NCI-H345 treated with DMSO at 0.1 percent for 48 hours (cell line): ENCODE results near the gene KCNH2.

ENCODE experiments used
- DNase-seq: peaks from one replicate; lab custom pipeline; 2025; ENCODE audit not compliant: unreplicated experiment; lab: John Stamatoyannopoulos, UW

KCNH2 gene

DNA sequence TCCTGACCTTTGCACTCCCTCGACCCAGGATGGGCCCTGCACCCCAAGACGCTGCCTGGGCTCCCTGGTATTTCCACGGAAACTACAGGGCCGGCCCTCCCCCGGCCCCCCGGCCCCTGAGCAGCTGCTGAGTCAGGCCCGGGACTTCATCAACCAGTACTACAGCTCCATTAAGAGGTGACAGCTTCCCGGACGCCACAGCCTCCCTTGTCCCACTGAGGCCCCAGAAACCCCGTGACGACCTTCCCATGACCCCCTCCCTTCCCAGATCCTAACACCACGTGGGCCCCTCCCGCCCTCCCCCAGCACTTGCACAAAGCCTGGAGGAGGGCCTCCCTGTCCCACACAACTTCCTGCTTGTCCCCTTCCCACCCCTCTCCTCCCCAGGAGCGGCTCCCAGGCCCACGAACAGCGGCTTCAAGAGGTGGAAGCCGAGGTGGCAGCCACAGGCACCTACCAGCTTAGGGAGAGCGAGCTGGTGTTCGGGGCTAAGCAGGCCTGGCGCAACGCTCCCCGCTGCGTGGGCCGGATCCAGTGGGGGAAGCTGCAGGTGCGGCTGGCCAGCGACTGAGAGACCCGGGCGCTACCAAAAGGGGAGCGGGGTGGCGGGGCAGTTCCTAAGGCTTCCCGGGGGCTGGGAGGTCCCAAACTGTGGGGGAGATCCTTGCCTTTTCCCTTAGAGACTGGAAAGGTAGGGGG, 18.4 kb upstream of the KCNH2 start:
- DNase-seq: no peak

DNA sequence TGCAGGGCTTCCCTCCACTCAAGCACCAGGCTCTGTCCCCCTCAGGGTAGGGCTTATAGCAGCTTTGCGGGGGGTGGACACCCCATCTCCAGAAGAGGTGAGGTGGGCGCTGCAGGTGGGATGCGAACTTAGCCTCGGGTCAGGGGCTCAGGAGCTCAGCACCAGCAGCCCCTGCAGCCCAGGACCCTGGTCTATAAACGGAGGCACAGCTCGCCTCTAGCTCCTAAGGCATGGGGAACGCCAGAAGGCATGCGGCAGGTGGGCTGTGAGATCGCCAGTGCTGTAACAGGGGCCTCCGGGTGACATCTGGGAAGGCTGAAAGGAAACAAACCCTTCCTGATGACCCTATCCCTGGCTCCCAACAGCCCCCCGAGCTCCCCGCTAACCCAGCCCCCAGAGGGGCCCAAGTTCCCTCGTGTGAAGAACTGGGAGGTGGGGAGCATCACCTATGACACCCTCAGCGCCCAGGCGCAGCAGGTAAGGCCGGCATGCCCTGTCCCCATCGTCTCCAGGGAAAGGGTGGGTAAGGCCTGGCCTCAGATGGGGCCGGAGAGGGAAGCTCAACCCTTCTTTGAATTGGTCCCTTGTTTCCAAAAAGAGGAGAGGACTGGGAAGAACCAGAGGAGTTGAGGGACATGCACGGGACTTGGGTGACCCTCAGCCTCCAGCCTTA, 16.9 kb upstream of the KCNH2 start:
- no peak for DNase-seq

DNA sequence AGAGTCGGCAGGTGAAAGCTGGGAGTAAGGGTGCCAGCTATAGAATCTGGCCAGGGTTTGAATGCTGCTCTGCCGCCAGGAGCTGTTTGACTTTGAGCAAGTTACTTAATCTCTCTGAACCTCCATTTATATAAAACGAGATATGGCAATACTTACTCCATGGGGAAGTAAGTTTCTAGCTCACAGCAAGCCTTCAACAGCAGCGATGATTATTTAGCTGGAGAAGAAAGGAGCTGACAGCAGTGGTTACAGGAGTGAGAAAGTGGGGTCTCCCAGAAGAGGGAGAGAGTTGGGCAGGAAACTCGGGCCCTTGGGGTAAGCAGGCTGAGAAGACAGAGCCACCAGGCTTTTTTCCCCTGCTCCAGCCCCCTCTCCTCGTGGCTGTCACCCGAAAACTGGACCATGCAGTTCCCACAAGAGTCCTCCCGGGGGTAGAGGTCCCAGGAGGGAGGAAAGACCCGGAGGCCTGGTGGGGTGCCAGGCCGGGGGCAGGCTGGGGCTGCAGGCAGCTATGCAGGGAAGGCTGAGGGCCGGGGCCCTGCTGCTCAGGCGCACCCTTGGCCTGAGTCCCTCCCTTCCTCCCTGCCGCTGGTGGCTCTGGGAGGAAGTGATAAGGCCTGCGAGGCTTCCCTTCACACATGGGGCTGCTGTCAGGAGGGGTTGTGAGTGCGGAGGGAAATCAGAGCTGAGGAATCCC, 16.2 kb upstream of the KCNH2 start:
- no peak for DNase-seq

DNA sequence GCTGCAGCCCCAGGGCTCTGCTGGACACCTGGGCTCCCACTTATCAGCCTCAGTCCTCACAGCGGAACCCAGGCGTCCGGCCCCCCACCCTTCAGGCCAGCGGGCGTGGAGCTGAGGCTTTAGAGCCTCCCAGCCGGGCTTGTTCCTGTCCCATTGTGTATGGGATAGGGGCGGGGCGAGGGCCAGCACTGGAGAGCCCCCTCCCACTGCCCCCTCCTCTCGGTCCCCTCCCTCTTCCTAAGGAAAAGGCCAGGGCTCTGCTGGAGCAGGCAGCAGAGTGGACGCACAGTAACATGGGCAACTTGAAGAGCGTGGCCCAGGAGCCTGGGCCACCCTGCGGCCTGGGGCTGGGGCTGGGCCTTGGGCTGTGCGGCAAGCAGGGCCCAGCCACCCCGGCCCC, 15.4 kb upstream of the KCNH2 start:
- DNase-seq: no peak

DNA sequence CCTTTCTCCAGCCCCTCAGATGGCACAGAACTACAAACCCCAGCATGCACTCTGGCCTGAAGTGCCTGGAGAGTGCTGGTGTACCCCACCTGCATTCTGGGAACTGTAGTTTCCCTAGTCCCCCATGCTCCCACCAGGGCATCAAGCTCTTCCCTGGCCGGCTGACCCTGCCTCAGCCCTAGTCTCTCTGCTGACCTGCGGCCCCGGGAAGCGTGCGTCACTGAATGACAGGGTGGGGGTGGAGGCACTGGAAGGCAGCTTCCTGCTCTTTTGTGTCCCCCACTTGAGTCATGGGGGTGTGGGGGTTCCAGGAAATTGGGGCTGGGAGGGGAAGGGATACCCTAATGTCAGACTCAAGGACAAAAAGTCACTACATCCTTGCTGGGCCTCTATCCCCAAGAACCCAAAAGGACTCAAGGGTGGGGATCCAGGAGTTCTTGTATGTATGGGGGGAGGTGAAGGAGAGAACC, 14.7 kb upstream of the KCNH2 start:
- DNase-seq: no peak

DNA sequence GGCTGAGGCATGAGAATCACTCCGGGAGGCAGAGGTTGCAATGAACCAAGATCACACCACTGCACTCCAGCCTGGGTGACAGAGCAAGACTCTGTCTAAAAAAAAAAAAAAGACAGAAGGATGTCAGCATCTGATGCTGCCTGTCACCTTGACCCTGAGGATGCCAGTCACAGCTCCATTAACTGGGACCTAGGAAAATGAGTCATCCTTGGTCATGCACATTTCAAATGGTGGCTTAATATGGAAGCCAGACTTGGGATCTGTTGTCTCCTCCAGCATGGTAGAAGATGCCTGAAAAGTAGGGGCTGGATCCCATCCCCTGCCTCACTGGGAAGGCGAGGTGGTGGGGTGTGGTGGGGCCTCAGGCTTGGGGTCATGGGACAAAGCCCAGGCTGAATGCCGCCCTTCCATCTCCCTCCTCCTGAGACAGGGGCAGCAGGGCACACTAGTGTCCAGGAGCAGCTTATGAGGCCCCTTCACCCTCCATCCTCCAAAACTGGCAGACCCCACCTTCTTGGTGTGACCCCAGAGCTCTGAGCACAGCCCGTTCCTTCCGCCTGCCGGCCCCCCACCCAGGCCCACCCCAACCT, 14.0 kb upstream of the KCNH2 start:
- DNase-seq: no peak

DNA sequence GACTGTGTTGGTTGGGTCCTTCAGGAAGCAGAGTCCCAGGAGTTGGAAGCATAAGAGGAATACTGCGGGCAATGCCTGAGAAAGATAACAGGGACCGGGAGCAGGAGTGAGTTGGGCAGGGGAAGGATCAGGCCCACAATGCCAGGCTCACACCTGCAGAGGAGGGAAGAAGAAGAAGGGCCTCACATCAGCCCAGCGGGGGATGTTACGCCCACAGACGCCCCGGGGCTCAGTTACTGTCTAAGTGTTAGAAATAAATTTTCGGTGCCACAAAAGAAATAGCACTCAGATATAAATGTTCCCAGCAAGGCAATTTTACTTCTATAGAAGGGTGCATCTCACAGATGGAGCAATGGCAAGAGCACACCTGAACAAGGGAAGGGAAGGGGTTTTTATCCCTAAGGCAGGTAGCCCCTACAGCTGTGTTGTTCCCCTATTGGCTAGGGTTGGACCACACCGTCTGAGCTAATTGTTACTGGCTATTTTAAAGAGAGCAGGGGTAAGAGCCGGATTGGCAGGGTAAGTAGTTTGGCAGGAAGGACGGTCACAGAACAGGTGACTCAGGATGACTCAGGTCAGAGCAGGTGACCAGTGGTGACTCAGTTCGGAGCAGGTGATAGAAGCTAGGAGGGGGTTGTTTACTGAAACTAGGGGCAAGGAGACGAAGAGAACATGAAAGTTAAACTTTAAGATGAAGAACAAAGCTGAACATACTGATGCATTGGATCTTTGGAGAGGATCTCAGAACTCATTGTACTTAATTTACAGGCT, 12.5 kb upstream of the KCNH2 start, which contains the start of gene NOS3:
TSS of gene NOS3 (plus strand) at position 602 of the 771 bp plus-strand sequence. CDS start 2,787 bp downstream, outside the sequence.
- no peak for DNase-seq

DNA sequence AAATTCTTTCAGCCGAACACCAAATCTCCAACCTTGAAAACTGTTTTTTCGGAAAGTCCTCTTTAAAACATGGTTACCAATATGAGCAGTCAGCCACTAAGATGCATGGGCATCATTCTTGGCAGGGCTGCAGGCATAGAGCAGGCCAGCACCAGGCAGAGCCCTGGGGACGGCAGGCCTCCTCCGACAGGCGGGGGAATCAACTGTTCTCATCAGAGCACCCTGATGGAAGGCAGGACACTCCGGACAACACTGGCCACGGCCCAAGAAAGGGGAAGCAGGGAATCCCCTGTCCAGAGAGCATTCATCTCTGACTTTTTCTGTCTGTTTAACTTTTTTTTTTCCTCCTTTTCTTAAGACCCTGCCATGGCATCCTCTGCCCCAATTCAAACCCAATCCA, 11.3 kb upstream of the KCNH2 start:
- no peak for DNase-seq

DNA sequence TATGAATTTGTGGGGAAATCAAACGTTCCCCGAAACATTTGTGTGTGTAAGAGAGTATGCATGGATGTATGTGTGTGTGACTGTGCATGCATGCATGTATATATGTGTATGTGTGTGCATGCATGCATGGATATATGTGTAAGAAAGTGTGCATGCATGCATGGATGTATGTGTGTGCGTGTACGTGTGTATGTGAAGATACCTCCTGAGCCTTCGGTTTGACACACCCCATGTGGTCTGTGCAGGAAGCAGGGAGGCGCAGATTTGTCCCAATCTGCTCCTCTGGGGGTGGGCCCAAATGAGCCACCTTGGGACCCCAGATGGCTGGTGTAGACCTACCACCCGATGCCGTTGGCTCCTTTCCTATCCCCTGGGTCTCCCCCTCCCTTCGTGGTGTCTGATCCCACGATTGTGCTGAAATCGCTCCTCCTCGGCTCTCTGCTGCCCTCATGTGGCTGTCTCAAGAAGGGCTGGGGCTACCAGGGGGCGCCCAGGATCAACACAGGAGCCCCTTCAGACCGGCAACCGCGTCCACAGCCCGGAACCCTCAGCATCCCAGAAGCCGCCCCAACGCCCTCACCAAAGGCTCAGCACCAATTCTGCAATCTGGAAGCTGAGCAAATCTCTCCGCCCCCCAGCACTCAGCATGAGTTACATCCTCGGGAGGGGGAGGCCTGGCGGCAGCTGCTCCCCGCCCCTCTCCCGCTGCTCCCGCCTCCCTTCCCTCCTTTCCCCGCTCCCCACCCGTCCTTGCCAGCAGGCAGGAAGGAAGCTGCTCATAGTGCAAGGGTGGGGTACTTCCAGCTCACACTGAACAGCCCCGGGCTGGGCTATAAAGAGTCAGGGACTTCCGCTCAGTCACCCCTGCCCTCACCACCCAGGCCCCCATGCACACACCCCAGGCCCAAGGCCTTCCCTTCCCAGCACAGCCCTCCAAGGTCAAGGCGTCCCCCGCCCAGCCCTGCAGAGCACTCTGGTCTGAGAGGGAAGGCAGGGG, 10.4 kb upstream of the KCNH2 start:
- peak; percentile 43 for DNase-seq

DNA sequence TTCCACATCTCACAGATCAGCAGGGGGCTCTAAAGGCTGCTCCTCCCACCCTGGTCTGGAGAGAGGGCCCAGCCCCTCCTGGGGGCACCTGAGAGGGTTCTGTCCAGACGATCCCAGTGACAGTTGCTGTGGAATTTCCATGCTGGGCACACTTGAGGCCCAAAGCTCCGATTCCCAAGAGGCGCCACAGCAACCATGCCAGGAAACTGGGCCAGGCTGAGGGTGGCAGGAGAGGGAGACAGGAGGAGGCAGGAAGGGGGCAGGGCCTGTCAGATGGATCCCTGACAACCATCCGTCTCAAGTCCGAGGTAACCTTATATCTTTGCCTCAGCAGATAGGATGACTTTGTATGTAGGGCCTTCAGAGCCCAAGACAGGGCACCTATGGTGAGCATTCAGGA, 8.4 kb upstream of the KCNH2 start:
- DNase-seq: no peak

DNA sequence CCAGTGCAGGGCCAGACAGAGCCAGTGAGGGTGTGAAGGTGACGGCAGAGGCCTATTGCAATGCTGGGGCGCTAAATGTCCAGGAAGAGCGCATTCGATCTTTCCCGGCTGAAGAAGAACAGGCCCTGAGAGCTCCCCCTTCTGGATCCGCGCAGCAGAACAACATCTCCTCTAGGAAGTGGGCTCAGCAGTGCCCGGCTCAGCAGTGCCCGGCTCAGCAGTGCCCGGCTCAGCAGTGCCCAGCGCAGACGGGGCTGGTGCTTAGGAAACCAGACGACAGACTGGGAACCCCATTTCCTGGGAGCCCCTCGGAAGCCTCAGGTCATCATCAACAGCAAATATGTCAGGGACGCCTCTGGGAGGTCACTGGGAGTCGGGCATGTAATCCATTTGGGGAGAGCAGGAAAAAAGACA, 8.0 kb upstream of the KCNH2 start:
- DNase-seq: peak; percentile 70

DNA sequence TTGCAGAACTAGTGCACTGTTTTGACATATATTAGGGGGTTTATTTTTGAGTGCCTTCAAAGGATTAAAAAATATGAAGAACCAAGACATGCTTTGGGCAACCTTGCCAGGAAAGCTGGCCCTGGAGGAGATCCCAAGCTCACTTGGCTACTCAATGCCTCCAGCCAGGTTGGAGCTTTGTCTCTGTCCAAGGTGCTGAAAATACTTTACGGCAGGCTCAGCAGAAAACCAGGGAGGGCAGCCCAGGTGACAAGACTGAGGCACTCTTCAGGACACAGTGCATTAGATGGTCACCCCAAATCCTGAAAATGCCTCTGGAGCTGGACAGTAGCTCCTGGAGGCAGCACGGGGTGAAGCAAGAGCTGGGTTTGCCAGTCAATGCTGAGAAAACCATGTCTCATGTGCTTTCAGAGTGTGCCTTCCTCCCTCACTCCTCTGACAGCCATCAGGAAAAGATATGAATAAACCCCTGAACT, 5.8 kb upstream of the KCNH2 start:
- DNase-seq: no peak

DNA sequence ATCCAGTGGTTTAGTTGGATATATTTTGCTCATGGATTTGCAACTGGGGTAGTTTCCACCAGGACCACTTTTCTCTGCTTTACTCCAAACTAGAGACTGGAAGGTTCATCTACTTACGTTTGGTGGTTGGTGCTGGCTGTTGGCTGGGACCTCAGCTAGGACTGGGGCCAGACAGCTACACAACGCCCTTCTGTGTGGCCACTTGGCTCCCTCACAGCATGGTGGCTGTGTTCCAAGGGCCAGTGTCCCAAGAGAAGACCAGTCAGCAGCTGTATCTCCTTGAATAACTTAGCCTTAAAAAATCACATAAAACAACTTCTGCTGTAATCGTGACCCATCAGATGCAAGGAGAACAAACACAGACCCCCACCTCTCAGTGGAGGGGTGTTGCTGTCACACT, 4.2 kb upstream of the KCNH2 start:
- DNase-seq: no peak

DNA sequence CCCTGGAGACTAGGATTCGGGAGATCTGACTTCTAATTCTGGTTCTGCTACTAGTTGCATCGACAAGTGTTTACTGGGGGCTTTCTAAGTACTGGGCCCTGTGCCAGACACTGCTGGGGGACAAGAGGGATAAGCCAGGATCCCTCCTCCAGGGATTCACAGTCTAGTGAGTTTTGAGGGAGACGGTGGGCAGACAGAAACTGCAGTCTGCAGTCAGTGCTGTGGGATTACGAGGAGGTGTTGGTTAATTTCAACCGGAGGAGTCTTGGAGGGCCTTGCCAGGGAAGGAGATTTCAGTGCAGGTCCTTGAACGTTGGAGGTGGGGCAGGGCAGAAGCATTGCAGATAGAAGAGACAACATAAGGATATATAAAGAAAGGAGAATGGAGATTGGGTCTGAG, 3.5 kb upstream of the KCNH2 start:
- peak; percentile 40 for DNase-seq

DNA sequence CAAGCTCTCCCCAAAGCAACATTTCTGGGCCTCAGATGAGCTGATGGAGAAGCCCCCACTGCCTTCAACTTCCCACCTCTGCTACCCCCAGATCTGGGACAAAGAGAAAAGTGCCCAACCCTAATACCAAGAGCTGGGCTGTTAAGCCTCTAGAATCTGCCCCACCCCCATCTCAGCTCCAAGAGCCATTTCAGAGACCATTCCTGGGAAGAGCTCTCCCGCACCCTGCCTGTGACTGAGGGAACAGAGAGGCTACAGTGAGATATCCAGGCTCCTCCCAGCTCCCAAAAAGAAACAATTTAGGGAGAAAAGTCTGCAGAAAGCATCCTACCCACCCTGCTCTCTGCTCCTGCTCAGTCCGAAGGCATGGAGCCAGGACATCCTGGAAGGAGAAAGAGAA, 2.5 kb upstream of the KCNH2 start:
- no peak for DNase-seq

DNA sequence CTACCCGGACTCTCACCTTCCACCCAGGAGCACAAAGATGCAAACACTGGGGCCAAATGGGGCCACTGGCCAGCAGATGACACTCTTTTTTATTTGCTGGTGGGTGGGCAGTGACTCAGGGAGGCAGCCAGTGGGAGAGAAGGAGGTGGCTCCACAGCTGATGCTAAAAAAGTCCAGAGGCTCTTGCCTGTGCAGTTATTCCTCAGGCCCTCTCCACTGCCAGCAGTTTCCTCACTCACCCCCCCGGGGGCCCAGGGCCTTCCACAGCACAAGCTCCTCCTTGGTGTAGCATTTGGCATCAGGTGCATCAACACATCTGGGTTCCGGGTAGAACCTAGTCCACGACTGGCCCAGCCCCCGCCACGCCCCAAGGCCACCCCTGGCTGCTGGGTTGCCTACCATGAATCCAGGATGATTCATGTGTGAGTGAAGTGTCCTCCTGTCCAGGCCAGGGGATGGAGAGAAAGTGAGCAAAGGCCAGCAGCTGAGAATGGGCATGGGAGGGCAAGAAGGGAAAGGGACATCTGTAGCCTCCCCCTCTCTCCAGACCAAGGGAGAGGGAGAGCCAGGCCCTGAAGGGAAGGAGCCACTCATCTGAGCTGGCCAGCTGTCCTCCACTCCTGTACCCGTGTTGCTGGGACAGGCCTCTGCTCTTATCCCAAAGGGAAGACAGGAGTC, 1.7 kb upstream of the KCNH2 start:
- DNase-seq: no peak

DNA sequence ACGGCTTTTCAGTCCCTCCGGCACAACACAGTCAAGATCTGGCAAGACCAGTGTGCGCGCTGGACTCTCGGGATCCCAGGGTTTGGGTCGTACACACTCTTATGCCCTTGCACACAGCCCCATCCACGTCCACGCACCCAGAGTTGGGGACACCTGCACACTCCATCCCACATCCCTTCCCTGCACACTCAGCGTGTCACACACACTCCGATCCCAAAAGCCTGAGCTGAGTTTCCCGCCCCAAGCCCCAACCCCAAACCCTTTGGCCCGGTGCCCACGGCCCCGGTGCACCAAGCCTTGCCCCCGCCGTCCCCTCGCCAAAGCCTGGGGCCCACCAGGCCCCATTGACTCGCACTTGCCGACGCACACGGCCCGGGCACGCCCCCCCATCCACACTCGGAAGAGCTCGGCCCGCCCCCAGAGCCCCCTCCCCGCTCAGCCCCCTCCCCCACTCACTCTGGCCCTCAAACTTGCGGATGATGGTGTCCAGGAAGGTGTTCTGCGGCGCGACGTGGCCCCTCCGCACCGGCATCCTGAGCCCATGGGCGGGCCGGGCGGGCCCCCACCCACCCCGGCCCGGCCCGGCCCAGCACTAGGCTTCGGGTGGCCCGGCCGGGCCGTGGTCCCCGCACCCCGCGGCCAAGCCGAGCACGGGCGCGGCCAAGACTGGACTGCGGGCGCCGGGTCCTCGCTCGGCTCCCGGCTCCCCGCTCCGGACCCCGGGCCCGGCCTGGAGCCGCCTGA, 567 bp downstream of the KCNH2 start:
- DNase-seq: no peak
